Kidney glomerular epithelial cell (primary cell): ENCODE results near the gene SHMT2.

Experiments
- DNase-seq: peaks from one replicate; lab custom pipeline; 2025; lab: John Stamatoyannopoulos, UW

Gene SHMT2

GRCh38 chr12:57229634-57230380 is at the start of gene SHMT2:
SHMT2 (plus strand) TSS chr12:57229711; CDS start chr12:57229779, 68 bp downstream.
- peak; percentile 92 for DNase-seq

GRCh38 chr12:57180321-57180989 is 49.1 kb upstream of the SHMT2 start:
- DNase-seq, result no peak

DNA sequence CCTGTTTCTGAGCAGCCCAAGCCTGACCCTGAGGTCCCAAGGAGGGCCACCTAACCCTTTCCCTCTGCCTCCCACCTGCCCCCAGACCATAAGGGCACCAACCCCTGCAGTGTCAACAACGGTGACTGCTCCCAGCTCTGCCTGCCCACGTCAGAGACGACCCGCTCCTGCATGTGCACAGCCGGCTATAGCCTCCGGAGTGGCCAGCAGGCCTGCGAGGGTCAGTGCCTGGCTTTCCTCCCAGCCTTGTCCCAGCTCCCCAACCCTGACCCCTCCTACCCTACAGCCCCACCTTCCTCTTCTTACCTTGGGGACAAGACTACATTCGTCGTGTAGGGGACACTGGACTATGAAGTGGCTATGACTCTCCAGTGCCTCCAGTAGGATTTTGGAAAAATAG is 48.4 kb upstream of the SHMT2 start:
- DNase-seq, result no peak

GRCh38 chr12:57181561-57182155 is 47.9 kb upstream of the SHMT2 start:
- no peak for DNase-seq

GRCh38 chr12:57182918-57183575 is 46.5 kb upstream of the SHMT2 start:
- peak; percentile 56 for DNase-seq

GRCh38 chr12:57183939-57184725 is 45.4 kb upstream of the SHMT2 start:
- no peak for DNase-seq

DNA sequence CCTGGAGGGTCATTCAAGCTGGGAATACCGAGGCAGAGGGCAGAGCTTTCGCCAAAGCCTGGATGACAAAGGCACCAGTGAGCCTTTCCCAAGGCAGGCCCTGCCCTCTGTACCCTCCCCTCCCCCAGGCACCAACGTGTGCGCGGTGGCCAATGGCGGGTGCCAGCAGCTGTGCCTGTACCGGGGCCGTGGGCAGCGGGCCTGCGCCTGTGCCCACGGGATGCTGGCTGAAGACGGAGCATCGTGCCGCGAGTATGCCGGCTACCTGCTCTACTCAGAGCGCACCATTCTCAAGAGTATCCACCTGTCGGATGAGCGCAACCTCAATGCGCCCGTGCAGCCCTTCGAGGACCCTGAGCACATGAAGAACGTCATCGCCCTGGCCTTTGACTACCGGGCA is 44.1 kb upstream of the SHMT2 start:
- DNase-seq, result no peak

- no peak for DNase-seq
These were observed 43.5 kb upstream of the SHMT2 start for GRCh38 chr12:57185906-57186508.

DNA sequence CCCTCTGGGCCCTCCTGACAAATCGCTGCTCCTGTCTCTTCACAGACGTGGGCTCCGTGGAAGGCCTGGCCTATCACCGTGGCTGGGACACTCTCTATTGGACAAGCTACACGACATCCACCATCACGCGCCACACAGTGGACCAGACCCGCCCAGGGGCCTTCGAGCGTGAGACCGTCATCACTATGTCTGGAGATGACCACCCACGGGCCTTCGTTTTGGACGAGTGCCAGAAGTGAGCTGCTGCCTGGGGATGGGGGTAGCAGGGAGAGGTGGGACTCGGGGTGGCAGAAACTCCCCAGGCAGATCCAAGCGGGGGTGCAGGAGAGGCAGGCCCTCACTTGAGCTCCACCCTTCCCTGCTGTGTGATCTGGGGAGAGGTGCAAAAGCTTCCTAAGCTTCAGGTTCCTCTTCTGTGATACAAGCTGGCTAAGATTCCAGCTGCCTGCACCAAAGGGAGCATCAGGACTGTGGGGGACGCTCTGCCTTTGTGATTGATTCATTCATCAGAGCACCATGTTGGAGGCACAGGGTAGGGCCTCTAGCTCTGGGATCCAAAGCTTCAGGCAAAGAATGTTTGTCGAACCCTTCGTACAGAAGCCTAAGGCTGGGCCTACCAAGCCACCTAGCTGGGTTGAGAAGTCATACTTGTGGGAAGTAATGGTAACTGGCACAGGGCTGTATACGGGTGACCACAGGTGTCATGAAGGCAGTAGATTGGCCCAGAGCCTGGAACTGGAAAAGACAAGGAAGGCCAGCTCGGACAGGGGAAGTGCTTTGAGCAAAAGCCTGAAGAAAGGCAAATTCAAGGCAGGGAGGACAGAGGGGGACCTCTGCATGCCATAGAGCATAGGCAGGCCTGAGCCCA is 42.1 kb upstream of the SHMT2 start:
- no peak for DNase-seq

DNA sequence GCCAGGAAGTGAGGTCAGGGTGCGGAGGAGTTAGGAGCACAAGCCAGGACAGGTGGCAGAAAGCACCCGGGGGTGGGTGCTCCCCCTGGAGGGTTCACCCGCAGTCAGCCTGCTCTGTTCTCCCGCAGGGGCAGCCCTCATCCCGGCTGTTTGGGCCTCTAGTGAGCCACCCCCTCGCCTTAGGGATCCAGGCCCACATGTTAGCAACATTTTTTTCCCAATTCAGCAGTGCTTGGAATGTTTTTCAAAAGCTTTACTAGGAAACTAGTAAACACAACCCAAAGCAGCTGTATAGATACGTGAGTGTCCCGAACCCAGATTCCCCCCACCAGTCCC is 41.5 kb upstream of the SHMT2 start:
- no peak for DNase-seq

DNA sequence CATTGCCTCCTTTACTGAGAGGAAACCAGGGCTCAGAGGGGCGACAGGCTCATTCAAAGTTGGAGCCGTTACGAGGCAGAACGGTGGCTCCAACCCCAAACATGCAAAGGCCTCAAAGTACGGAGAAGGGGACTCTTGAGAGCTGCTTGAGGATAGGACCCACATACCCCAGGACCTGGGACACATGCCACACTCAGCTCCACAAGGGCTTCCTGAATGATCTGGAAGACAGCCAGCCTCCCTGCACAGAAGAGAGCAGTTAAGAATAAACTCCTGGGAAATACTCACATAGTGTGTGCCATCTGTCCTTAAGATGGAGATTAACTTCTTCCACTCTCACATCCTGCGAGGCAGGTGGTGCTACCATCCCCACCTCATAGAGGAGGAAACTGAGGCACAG is 39.5 kb upstream of the SHMT2 start:
- no peak for DNase-seq

DNA sequence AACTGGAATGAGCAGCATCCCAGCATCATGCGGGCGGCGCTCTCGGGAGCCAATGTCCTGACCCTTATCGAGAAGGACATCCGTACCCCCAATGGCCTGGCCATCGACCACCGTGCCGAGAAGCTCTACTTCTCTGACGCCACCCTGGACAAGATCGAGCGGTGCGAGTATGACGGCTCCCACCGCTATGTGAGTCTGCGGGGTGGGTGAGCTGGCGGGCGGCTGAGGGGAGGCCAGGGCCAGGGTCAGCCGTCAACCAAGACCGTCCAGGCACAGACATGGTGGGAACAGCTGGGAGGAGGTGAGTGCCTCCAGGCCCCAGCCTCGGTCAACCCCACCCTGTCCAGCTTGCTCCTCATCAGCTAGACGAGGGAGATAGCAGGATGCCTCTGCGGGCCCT is 38.7 kb upstream of the SHMT2 start:
- no peak for DNase-seq

GRCh38 chr12:57191410-57191809 is 38.1 kb upstream of the SHMT2 start:
- DNase-seq, result no peak

- no peak for DNase-seq
These were observed 36.6 kb upstream of the SHMT2 start for GRCh38 chr12:57192920-57193319.

- DNase-seq, result no peak
These were observed 35.7 kb upstream of the SHMT2 start for GRCh38 chr12:57193706-57194245.

- no peak for DNase-seq
These were observed 35.3 kb upstream of the SHMT2 start for GRCh38 chr12:57194253-57194652.

DNA sequence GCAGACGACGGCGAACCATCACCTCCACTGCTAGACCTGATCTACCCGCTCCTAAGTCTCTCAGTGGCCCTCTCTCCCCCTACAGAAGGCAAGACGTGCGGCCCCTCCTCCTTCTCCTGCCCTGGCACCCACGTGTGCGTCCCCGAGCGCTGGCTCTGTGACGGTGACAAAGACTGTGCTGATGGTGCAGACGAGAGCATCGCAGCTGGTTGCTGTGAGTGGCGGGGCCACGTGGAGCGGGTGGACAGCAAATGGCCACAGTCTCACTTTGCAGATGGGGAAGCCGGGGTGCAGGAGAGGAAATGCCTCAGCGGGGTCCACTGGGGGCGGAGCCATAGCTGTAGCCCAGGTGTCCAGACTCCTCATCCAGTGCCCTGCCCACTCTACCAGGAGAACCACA is 34.3 kb upstream of the SHMT2 start:
- no peak for DNase-seq

GRCh38 chr12:57195611-57196371 is 33.7 kb upstream of the SHMT2 start:
- DNase-seq, result no peak

DNA sequence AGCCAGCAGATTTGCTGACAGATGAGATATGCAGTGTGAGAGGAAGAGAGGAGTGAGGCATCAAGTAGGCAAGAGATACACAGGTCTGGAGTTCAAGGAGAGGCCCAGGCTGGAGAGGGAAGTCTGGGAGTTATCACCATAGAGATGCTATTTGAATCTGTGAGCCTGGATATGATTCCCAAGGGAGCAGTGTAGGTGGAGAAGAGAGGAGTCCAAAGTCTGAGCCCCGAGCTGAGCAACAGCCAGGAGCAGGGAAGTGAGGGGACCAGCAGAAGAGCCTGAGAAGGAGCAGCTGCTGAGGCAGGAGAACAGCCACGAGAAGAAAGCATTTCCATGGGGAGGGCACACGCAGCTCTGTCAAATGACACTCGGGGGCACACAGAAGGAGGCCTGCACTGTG is 33.1 kb upstream of the SHMT2 start:
- DNase-seq, result no peak

DNA sequence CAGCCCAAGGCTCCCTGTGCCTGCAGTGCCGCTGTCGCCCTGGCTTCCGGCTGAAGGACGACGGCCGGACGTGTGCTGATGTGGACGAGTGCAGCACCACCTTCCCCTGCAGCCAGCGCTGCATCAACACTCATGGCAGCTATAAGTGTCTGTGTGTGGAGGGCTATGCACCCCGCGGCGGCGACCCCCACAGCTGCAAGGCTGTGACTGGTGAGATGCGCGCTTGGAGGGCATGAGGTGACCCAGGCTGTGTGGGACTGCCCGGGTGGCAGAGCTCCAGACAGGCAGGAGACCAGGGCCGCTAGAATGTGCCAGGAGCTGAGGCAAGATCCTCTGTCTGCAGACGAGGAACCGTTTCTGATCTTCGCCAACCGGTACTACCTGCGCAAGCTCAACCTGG is 32.6 kb upstream of the SHMT2 start:
- DNase-seq, result no peak
